HCT116 (cell line): Measurements from ENCODE around the gene CACNA1S.

Experiments used
- EZH2 ChIP-seq: fragments of 200-600 bp; sonication (generic); IDR thresholded peaks from 2 replicates; pipeline ENCODE4 v1.6.1; 2017; ENCODE audit warnings: antibody characterized with exemption, mixed run types
- POLR2A ChIP-seq: IDR thresholded peaks from 2 replicates; pipeline ENCODE4 v1.7.0; 2011; ENCODE audit warnings: borderline replicate concordance; ENCODE audit not compliant: insufficient read depth, insufficient read length; ENCODE audit errors: extremely low read depth
- REST ChIP-seq: IDR thresholded peaks from 2 replicates; pipeline ENCODE4 v1.6.1; 2012; ENCODE audit warnings: low read depth
- TF ChIP-seq, protein P1 (sequence below), 3 experiments: fragments of 200-600 bp in 1 of 3; sonication (generic) in 1 of 3; IDR thresholded peaks in 2 of 3; conservative IDR thresholded peaks in 1 of 3; 2 replicates each; pipeline ENCODE4 v1.5.1; 2012 to 2017; ENCODE audit warnings: low read depth in 2 of 3, low read length in 2 of 3, antibody characterized with exemption in 1 of 3, borderline replicate concordance in 1 of 3, control low read depth in 1 of 3, mild to moderate bottlenecking in 1 of 3, mixed read lengths in 1 of 3, mixed run types in 1 of 3, moderate library complexity in 1 of 3; ENCODE audit not compliant: insufficient read depth in 1 of 3

DNA sequence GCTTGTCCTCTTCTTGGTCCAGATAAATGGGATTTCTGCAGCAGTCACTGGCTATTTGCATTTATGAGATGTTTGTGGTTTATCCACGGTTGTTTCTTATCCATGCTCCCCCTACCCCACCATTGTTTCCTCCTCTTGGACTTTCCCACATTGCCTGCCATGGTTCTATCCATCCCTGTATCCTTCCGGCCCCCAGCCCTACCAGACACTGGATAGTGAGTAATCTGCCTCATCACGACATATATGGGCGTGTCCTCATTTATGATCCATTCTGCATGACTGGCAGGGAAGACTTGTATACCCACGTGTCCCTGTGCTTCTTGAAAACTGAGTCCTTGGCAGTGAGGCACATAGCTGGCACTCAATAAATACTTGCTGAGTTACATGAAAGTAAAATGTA, 40.1 kb downstream of the CACNA1S start:
- TF ChIP-seq EZH2 (no peak), POLR2A (no peak), REST (no peak)
- TF ChIP-seq, protein P1, sequence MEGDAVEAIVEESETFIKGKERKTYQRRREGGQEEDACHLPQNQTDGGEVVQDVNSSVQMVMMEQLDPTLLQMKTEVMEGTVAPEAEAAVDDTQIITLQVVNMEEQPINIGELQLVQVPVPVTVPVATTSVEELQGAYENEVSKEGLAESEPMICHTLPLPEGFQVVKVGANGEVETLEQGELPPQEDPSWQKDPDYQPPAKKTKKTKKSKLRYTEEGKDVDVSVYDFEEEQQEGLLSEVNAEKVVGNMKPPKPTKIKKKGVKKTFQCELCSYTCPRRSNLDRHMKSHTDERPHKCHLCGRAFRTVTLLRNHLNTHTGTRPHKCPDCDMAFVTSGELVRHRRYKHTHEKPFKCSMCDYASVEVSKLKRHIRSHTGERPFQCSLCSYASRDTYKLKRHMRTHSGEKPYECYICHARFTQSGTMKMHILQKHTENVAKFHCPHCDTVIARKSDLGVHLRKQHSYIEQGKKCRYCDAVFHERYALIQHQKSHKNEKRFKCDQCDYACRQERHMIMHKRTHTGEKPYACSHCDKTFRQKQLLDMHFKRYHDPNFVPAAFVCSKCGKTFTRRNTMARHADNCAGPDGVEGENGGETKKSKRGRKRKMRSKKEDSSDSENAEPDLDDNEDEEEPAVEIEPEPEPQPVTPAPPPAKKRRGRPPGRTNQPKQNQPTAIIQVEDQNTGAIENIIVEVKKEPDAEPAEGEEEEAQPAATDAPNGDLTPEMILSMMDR (IDR thresholded peaks at IDR 0.05 in 2 of 3, conservative IDR thresholded peaks at IDR 0.05 in 1 of 3; ENCODE audit: borderline replicate concordance in 1 of 3, insufficient read depth in 1 of 3, low read depth in 2 of 3, low read length in 2 of 3) = no peak
